Liver (tissue), 2 donors: ENCODE measurements around the gene MAP3K13.

Source experiments
- EGR1 ChIP-seq, 2 donors: IDR thresholded peaks; 2 replicates each; pipeline ENCODE4 v1.6.1; 2016 to 2018; ENCODE audit warnings: antibody characterized with exemption in 2 of 2, low read depth in 2 of 2
- JUND ChIP-seq, 2 donors: IDR thresholded peaks; 2 replicates each; pipeline ENCODE4 v1.6.1; 2016; ENCODE audit warnings: antibody characterized with exemption in 2 of 2
- MAX ChIP-seq: IDR thresholded peaks from 2 replicates; pipeline ENCODE4 v1.6.1; 2016; ENCODE audit warnings: antibody characterized with exemption
- TAF1 ChIP-seq: conservative IDR thresholded peaks from 2 replicates; pipeline ENCODE4 v1.6.1; 2016; ENCODE audit warnings: antibody characterized with exemption, mild to moderate bottlenecking
- TF ChIP-seq, protein P1 (sequence below): IDR thresholded peaks from 2 replicates; pipeline ENCODE4 v1.6.1; 2016; ENCODE audit warnings: antibody characterized with exemption, mild to moderate bottlenecking
- donor health status: healthy.

GRCh38 chr3:185403002-185403401 is 40.1 kb downstream of the MAP3K13 start:
- TF ChIP-seq EGR1 (IDR thresholded peaks at IDR 0.05; ENCODE audit: low read depth in 2 of 2) (no peak), TAF1 (no peak), JUND (IDR thresholded peaks at IDR 0.05) (no peak), MAX (no peak)
- TF ChIP-seq, protein P1, sequence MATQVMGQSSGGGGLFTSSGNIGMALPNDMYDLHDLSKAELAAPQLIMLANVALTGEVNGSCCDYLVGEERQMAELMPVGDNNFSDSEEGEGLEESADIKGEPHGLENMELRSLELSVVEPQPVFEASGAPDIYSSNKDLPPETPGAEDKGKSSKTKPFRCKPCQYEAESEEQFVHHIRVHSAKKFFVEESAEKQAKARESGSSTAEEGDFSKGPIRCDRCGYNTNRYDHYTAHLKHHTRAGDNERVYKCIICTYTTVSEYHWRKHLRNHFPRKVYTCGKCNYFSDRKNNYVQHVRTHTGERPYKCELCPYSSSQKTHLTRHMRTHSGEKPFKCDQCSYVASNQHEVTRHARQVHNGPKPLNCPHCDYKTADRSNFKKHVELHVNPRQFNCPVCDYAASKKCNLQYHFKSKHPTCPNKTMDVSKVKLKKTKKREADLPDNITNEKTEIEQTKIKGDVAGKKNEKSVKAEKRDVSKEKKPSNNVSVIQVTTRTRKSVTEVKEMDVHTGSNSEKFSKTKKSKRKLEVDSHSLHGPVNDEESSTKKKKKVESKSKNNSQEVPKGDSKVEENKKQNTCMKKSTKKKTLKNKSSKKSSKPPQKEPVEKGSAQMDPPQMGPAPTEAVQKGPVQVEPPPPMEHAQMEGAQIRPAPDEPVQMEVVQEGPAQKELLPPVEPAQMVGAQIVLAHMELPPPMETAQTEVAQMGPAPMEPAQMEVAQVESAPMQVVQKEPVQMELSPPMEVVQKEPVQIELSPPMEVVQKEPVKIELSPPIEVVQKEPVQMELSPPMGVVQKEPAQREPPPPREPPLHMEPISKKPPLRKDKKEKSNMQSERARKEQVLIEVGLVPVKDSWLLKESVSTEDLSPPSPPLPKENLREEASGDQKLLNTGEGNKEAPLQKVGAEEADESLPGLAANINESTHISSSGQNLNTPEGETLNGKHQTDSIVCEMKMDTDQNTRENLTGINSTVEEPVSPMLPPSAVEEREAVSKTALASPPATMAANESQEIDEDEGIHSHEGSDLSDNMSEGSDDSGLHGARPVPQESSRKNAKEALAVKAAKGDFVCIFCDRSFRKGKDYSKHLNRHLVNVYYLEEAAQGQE = no peak
